Measurements from ENCODE around the gene RHCE.
"Not testable (repeated sequence)": the region's sequence is repeated elsewhere in the genome, so short reads cannot be mapped to it uniquely, and the experiment has no call there.

RHCE gene

DNA sequence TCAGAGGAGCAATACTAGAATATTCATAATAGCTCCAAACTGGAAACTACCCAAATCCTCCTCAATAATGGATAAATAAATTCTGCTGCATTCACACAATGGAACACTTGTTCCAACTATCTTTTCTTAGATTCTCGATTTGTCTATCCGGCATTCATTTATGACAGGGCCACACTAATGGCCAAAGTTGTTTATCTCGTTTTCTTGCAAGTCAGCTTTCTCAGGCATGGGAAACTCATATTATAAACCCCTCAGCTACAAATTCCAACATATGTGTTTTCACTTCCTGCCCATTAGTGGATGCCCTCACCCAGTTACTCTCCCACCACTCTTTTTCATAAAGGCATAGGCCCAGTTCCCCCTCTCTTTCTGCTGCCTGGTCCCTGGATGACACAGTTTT is 42.3 kb downstream of the RHCE start:
- not testable (repeated sequence) for H3K4me3 ChIP-seq (ENCODE audit: low read length)

DNA sequence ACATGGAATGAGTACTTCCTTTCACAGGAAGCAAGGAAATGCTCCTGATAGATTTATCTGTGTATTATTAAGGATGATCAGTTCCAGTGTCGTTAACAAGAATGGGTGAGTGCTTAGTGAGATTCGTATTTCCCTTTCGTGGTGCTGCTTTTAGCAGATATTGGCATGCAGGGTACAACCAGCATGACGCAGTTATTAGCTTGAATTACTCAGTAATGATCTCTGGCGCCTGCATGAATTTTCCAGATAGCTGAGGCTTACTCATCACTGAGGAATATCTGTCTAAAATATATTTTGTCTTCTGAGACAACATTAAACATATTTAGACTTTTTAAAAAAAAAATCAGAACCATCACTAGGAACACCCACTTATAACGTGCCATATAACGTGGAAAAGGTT is 48.9 kb downstream of the RHCE start:
- H3K4me3 ChIP-seq (ENCODE audit: low read length): not testable (repeated sequence)

DNA sequence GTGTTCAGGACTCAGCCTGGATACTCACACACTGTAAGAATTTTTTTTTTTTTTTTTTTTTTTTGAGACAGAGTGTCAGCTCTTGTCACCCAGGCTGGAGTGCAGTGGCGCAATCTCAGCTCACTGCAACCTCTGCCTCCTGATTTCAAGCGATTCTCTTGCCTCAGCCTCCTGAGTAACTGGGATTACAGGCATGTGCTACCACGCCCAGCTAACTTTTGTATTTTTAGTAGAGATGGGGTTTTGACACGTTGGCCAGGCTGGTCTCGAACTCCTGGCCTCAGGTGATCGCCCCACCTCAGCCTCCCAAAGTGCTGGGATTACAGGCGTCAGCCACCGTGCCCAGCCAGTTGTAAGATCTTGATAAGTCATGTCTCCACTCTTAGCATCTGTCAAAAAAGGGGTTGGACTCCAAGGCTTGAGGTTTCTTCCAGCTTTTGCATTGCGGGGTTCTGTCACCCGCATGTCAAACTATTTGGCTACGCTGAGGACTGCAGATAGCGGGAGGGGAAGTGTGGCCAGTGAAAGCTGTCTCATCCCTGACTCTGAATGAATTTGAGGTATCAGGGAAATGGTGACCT is 50.8 kb downstream of the RHCE start:
- not testable (repeated sequence) for H3K4me3 ChIP-seq (ENCODE audit: low read length)

DNA sequence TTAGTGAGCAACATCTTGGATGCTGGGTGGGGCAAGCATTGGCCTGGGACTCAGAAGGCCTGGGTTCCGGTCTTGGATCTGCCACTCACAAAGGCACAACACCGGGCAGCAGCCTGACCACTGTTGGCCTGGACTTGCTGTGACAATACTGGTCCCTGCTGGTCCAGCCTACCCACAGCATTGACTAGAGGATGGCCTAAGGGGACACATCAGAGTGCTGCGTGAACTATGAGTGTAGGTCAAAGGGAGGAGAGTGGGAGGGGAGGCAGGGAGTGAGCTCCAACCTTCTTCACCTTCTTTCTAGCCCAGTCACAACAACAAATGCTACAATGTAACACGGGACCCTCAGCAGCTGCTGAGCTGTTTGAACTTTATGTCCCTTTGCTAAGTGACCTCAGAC is 51.4 kb downstream of the RHCE start:
- no peak overlapping the region for H3K4me3 ChIP-seq (ENCODE audit: low read length)
- no peak for TF ChIP-seq ZNF274 (IDR thresholded peaks at IDR 0.05; ENCODE audit: low read depth, low read length)

DNA sequence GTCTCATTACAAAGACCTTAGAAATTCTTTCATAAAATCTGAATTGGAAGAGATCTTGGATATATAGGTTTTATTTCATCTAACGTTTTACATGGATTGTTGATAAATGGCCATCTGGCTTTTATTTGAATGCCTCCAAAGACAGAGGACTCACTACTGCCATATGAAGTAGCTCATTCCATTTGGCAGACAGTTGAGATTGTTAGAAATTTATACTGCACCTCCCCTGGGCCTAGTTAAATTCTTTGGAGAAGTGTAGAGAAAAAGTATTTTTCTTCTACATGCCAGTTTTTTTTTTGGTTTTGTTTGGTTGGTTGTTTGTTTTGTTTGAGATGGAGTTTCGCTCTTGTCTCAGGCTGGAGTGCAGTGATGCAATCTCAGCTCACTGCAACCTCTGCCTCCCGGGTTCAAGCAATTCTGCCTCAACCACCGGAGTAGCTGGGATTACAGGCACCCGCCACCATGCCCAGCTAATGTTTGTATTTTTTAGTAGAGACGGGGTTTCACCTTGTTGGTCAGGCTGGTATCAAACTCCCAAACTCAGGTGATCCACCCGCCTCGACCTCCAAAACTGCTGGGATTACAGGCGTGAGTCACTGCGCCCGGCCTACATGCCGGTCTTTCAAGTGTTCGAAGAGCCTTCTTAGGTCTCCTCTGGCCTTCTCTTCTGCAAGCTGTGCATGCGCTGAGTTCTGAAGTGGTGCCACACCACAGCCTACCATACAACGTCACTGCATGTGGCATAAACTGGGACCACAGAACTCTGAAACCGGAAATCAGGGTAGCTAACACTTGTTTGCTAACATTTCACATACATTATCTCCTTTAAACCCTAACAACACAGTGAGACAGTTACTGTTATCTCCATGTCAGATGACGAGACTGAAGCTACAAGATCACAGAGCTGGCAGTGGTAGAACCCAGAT is 57.7 kb downstream of the RHCE start:
- H3K4me3 ChIP-seq (ENCODE audit: low read length): not testable (repeated sequence)

DNA sequence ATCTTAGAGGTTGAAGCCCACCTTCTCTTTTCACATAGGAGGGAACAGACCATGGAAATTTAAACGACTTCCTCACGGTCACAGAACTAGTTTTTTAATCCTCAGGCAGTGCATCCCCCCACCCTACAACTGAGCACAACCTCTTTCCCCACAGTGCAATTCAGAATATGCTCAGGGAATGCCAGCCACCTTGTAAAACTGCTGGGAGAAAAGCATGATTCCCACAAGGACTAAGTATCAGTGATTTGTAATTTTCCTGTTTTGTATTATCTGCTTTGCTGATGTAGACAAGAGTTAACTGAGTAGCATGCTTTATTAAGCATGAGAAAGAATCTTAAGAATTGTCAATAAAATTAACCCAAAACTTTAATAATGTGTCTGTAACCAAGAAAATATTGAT is 58.7 kb downstream of the RHCE start:
- no peak for TF ChIP-seq ZNF274 (IDR thresholded peaks at IDR 0.05; ENCODE audit: low read depth, low read length)
- no peak overlapping the region for H3K4me3 ChIP-seq (ENCODE audit: low read length)

DNA sequence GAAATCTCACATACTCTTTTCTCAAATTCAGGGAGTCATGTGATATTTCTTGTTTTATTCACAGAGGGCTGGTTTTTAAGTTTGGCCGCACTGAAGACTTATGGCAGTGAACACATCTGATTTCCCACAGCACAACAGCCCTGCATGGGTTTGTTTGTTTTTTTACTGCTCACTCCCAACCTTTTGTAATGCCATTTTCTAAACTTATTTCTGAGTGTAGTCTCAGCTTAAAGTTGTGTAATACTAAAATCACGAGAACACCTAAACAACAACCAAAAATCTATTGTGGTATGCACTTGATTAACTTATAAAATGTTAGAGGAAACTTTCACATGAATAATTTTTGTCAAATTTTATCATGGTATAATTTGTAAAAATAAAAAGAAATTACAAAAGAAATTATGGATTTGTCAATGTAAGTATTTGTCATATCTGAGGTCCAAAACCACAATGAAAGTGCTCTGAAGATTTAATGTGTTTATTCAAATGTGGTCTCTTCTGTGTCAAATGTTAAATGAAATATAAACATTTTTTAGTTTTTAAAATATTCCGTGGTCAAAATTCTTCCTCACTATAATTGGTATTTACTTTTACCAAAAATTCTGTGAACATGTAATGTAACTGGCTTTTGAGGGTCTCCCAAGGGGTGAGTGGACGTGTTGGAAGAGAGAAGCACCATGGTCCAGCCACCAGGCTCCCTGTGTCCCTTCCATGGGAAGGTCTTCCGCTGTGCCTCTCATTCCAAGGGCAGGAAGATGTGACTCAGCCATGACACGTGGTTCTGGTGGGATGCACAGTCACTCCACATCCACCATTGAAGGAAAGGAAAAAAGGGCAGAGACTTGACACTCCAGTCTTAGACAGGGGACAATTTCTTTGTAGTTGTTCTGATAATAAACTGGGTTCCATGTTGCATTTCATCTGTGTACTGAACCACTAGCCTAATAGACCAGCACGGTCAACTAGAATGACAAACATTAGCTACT is 59.7 kb downstream of the RHCE start:
- TF ChIP-seq ZNF274 (IDR thresholded peaks at IDR 0.05; ENCODE audit: low read depth, low read length): no peak

DNA sequence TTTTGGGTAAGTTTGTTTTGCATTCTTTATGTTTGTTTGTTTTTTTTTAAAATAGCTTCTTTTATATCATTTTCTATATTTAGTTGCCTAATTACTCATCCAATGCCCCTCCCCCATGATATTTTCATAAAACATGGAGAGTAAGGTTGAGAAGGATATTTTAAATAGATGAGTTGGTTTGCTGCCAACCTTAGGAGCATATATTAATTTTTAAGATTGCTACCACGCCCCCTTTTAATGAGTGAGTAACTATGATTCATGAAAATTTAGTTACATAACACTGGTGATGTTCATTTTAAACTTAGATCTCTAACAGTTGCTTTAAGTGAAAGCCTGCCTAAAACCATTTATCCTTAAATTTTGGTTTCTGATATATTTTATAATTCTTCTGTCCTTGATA is 63.8 kb downstream of the RHCE start:
- TF ChIP-seq ZNF274 (IDR thresholded peaks at IDR 0.05; ENCODE audit: low read depth, low read length): no peak
- H3K4me3 ChIP-seq (ENCODE audit: low read length): no peak overlapping the region

More for the DNA sequence above, 59.7 kb downstream of the RHCE start:
- no peak overlapping the region for H3K4me3 ChIP-seq (ENCODE audit: low read length)

DNA sequence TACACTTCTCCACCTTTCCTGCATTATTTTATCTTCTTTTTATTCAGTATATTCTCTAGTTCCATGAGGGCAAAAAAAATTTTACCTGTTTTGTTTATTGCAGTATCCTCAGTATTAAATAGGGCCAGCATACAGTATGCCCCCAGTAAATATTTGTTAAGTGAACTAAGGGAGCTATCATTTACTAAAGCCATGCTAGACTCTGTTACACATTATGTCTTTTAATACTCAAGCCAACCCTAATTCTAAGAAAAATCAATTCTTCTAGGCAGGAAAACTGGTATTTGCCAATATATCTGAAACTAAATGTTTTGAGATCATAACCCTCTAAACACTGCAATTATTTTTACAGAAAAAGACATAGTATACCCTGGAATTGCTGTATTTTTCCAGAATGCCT is 64.2 kb downstream of the RHCE start:
- no peak for TF ChIP-seq ZNF274 (IDR thresholded peaks at IDR 0.05; ENCODE audit: low read depth, low read length)
- H3K4me3 ChIP-seq (ENCODE audit: low read length): no peak overlapping the region

DNA sequence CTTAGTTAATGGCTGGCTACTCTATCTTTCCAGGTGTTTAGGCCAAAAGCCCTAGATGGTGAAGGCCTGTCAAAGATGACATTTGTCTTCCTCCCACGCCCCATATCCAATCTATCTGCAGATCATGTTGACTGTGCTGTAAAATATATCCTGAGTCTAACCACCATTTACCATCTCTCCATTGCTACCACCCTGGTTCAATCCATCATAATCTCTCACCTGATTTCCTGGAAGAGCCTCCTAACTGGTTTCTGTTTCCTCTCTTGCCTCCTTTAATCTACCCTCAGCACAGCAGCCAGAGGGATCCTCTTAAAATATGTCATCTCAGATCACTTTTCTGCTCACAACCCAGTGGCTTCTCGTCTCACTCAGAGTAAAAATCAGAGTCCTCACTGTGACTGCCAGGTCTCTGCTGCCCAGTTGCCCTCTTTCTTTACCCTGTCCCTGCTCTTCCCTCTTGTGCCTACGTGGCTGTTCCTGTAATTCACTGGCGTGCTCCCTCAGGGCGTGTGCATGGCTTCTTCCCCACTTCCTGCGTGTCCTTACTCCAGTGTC is 64.7 kb downstream of the RHCE start:
- no peak for TF ChIP-seq ZNF274 (IDR thresholded peaks at IDR 0.05; ENCODE audit: low read depth, low read length)
- H3K4me3 ChIP-seq (ENCODE audit: low read length): no peak overlapping the region

DNA sequence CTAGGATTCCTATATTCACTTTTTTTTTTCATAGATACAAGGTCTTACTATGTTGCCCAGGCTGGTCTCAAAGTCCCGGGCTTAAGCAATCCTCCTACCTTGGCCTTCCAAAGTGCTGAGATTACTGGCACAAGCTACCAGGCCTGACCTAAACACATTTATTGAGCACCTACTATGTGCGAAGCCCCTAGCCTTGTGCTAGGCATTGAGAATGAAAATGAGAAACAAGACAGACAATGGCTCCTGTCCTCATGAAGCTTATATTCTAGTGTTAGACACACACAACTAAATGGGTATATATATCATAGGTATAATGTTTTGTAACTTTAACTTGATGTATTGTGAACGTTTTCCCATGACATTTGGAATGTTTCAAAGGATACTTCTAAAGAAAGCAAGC is 71.0 kb downstream of the RHCE start:
- H3K4me3 ChIP-seq (ENCODE audit: low read length): no peak overlapping the region
- no peak for TF ChIP-seq ZNF274 (IDR thresholded peaks at IDR 0.05; ENCODE audit: low read depth, low read length)

DNA sequence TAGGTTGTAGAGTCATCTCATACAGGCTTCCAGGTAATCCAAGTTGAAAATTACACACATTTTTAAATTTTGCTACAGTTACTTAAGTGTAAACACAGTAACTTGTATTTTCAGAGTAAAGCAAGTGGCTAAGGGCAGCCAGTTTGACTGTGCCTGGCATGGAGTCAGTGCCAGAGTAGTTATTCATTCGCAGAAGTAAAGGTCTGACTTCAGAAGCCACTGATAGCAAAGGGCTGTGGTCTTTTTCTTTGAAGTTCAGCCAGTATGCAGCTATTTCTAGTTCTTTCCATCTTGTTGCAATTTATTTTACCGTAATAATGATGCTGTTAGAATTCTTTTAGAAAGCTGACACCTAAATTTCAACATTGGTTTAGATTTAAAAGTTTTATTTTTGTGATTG is 73.1 kb downstream of the RHCE start:
- no peak overlapping the region for H3K4me3 ChIP-seq (ENCODE audit: low read length)
- no peak for TF ChIP-seq ZNF274 (IDR thresholded peaks at IDR 0.05; ENCODE audit: low read depth, low read length)

DNA sequence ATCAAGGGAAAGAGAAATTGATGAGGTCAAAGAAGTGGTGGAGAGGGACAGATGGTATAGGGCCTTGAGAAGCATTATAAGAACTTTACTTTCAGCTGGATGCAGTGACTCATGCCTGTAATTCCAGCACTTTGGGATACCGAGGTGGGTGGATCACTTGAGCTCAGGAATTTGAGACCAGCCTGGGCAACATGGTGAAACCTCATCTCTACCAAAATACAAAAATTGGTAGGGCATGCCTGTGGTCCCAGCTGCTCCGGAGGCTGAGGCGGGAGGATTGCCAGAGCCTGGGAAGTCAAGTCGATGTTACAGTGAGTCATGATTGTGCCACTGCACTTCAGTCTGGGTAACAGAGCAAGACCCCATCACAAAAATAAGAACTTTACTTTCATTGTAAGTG is 76.8 kb downstream of the RHCE start:
- H3K4me3 ChIP-seq (ENCODE audit: low read length): no peak overlapping the region
- TF ChIP-seq ZNF274 (IDR thresholded peaks at IDR 0.05; ENCODE audit: low read depth, low read length): no peak

DNA sequence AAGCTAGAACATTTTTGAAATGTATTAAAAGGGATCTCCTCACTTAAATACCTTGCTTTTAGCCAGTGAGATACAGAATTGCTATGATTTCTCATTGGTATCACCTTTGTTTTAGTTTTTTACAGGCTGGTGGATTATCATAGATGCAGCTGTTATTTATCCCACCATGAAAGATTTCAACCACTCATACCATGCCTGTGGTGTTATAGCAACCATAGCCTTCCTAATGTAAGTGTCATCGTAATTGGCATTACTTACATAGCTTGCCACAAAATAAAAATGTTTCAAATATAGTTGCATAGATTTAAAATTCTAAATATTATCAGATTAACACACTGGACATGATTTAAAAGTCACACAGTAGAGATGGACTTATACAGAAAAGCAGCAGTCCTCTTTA is 77.8 kb downstream of the RHCE start:
- no peak for TF ChIP-seq ZNF274 (IDR thresholded peaks at IDR 0.05; ENCODE audit: low read depth, low read length)
- H3K4me3 ChIP-seq (ENCODE audit: low read length): no peak overlapping the region
